ENCODE results near the gene NEMP2.

The NEMP2 gene

GRCh38 chr2:190490502-190490901 lies 44.0 kb downstream of the NEMP2 start:
- Histone ChIP-seq H3F3A (ENCODE audit: insufficient read depth, low read length) (no peaks in the 10 kb centered on the region), H3K4me3 (ENCODE audit: low read depth, low read length, poor library complexity, severe bottlenecking) (no peak overlapping the region), H3K9ac (ENCODE audit: low read length) (no peak overlapping the region), H3K27me3 (ENCODE audit: insufficient read depth, low read length) (no peaks in the 10 kb centered on the region), H3K79me2 (ENCODE audit: insufficient read depth, low read length) (no peaks in the 10 kb centered on the region), H3K9me3 (ENCODE audit: low read length) (no peaks in the 10 kb centered on the region), H3K36me3 (ENCODE audit: insufficient read depth, low read length) (peaks cover 16% of the 10 kb centered on the region), H3K9me2 (ENCODE audit: low read depth, low read length) (no peaks in the 10 kb centered on the region), H3K4me1 (ENCODE audit: insufficient read depth, low read length, severe bottlenecking) (no peaks in the 10 kb centered on the region), H3K27ac (ENCODE audit: low read depth, low read length, poor library complexity, severe bottlenecking) (no peak overlapping the region), H4K20me1 (ENCODE audit: insufficient read depth, low read length) (no peaks in the 10 kb centered on the region), H2AFZ (ENCODE audit: low read length) (no peak overlapping the region), H3K4me2 (ENCODE audit: low read length) (no peak overlapping the region)
- TF ChIP-seq EZH2 (IDR thresholded peaks at IDR 0.05; ENCODE audit: borderline replicate concordance, low read length): no peak
- TF ChIP-seq, protein P1, sequence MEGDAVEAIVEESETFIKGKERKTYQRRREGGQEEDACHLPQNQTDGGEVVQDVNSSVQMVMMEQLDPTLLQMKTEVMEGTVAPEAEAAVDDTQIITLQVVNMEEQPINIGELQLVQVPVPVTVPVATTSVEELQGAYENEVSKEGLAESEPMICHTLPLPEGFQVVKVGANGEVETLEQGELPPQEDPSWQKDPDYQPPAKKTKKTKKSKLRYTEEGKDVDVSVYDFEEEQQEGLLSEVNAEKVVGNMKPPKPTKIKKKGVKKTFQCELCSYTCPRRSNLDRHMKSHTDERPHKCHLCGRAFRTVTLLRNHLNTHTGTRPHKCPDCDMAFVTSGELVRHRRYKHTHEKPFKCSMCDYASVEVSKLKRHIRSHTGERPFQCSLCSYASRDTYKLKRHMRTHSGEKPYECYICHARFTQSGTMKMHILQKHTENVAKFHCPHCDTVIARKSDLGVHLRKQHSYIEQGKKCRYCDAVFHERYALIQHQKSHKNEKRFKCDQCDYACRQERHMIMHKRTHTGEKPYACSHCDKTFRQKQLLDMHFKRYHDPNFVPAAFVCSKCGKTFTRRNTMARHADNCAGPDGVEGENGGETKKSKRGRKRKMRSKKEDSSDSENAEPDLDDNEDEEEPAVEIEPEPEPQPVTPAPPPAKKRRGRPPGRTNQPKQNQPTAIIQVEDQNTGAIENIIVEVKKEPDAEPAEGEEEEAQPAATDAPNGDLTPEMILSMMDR (IDR thresholded peaks at IDR 0.05; ENCODE audit: low read length): no peak

GRCh38 chr2:190489475-190489874 lies 45.0 kb downstream of the NEMP2 start:
- Histone ChIP-seq H3K27ac (ENCODE audit: low read depth, low read length, poor library complexity, severe bottlenecking) (no peak overlapping the region), H3K9ac (ENCODE audit: low read length) (no peak overlapping the region), H3K36me3 (ENCODE audit: insufficient read depth, low read length) (peaks cover 16% of the 10 kb centered on the region), H3K9me3 (ENCODE audit: low read length) (no peaks in the 10 kb centered on the region), H4K20me1 (ENCODE audit: insufficient read depth, low read length) (no peaks in the 10 kb centered on the region), H3F3A (ENCODE audit: insufficient read depth, low read length) (no peaks in the 10 kb centered on the region), H3K79me2 (ENCODE audit: insufficient read depth, low read length) (no peaks in the 10 kb centered on the region), H3K27me3 (ENCODE audit: insufficient read depth, low read length) (no peaks in the 10 kb centered on the region), H3K4me2 (ENCODE audit: low read length) (no peak overlapping the region), H2AFZ (ENCODE audit: low read length) (no peak overlapping the region), H3K9me2 (ENCODE audit: low read depth, low read length) (no peaks in the 10 kb centered on the region), H3K4me1 (ENCODE audit: insufficient read depth, low read length, severe bottlenecking) (no peaks in the 10 kb centered on the region), H3K4me3 (ENCODE audit: low read depth, low read length, poor library complexity, severe bottlenecking) (no peak overlapping the region)
- no peak for TF ChIP-seq EZH2 (IDR thresholded peaks at IDR 0.05; ENCODE audit: borderline replicate concordance, low read length)
- TF ChIP-seq, protein P1 (IDR thresholded peaks at IDR 0.05; ENCODE audit: low read length): no peak

DNA sequence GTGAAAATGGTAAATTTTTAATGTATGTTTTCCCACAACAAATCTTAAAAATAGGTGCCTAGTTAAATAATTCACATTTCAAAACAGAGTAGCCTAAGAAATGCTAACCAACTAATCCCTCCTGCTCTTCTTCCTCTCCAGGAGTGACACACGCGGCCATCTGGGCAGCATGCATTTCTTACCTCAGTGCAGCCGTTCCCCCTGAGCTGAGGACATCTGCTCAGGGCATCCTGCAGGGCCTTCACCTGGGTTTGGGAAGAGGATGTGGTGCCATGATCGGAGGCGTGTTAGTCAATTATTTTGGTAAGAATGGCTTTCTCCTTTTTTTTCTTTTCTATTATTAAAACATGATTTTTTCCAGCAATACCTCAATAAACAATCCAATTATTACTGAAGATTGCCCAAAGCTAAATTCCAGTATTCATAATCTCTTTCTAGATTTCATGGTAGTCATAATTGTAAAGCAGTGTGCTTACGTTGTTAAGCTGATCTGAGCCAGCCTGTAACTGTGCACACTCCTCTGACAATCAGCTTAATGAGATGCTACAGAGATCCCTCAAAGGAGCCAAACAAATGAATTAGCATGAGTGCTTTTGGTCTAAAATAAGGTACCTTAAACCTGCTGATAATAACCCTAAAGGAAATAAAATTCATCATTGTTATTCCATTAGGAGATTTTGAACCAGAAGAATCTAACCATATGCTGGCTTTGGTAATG lies 45.8 kb downstream of the NEMP2 start:
- Histone ChIP-seq H3K27ac (ENCODE audit: low read depth, low read length, poor library complexity, severe bottlenecking) (no peak overlapping the region), H3K4me2 (ENCODE audit: low read length) (no peak overlapping the region), H3K27me3 (ENCODE audit: insufficient read depth, low read length) (no peaks in the 10 kb centered on the region), H3F3A (ENCODE audit: insufficient read depth, low read length) (no peaks in the 10 kb centered on the region), H3K36me3 (ENCODE audit: insufficient read depth, low read length) (peaks cover 16% of the 10 kb centered on the region), H3K4me1 (ENCODE audit: insufficient read depth, low read length, severe bottlenecking) (no peaks in the 10 kb centered on the region), H3K79me2 (ENCODE audit: insufficient read depth, low read length) (no peaks in the 10 kb centered on the region), H4K20me1 (ENCODE audit: insufficient read depth, low read length) (no peaks in the 10 kb centered on the region), H2AFZ (ENCODE audit: low read length) (no peak overlapping the region), H3K4me3 (ENCODE audit: low read depth, low read length, poor library complexity, severe bottlenecking) (no peak overlapping the region), H3K9ac (ENCODE audit: low read length) (no peak overlapping the region), H3K9me2 (ENCODE audit: low read depth, low read length) (no peaks in the 10 kb centered on the region), H3K9me3 (ENCODE audit: low read length) (no peaks in the 10 kb centered on the region)
- TF ChIP-seq EZH2 (IDR thresholded peaks at IDR 0.05; ENCODE audit: borderline replicate concordance, low read length): no peak
- TF ChIP-seq, protein P1 (IDR thresholded peaks at IDR 0.05; ENCODE audit: low read length): no peak

Measured in OCI-LY1 (cell line).